ENCODE results near the gene ABHD16A.

ABHD16A gene

GRCh38 chr6:31727034-31727716 is 24.1 kb upstream of the ABHD16A start:
- H3K4me3 ChIP-seq (ENCODE audit: low read depth, low read length), result no peak overlapping the region
- in situ Hi-C loops (cut with HindIII; ENCODE audit: low sequenced_read_pairs), result no loop called here
- no peak for TF ChIP-seq CTCF (IDR thresholded peaks at IDR 0.05; ENCODE audit: low read depth, low read length, missing control alignments)
- no peak for DNase-seq (ENCODE audit: low read depth)

- no peak for DNase-seq (ENCODE audit: low read depth)
- in situ Hi-C loops (cut with HindIII; ENCODE audit: low sequenced_read_pairs), result no loop called here
- TF ChIP-seq CTCF (IDR thresholded peaks at IDR 0.05; ENCODE audit: low read depth, low read length, missing control alignments), result no peak
- H3K4me3 ChIP-seq (ENCODE audit: low read depth, low read length), result no peak overlapping the region
Measured at GRCh38 chr6:31725502-31726350, 22.6 kb upstream of the ABHD16A start.

- TF ChIP-seq CTCF (IDR thresholded peaks at IDR 0.05; ENCODE audit: low read depth, low read length, missing control alignments), result no peak
- H3K4me3 ChIP-seq (ENCODE audit: low read depth, low read length), result no peak overlapping the region
- DNase-seq (ENCODE audit: low read depth), result no peak
- in situ Hi-C loops (cut with HindIII; ENCODE audit: low sequenced_read_pairs), result no loop called here
Measured at GRCh38 chr6:31723980-31724691, 21.0 kb upstream of the ABHD16A start.

GRCh38 chr6:31723245-31723979 is 20.3 kb upstream of the ABHD16A start, which contains the start of gene MPIG6B:
MPIG6B (plus strand) TSS chr6:31723373; CDS start chr6:31723384, 11 bp downstream.
- in situ Hi-C loops (cut with HindIII; ENCODE audit: low sequenced_read_pairs), result no loop called here
- H3K4me3 ChIP-seq (ENCODE audit: low read depth, low read length), result no peak within 1 kb of the TSS
- no peak for TF ChIP-seq CTCF (IDR thresholded peaks at IDR 0.05; ENCODE audit: low read depth, low read length, missing control alignments)
- DNase-seq (ENCODE audit: low read depth), result no peak

GRCh38 chr6:31722173-31722572 is 19.0 kb upstream of the ABHD16A start:
- in situ Hi-C loops (cut with HindIII; ENCODE audit: low sequenced_read_pairs), result no loop called here

More at GRCh38 chr6:31722173-31722572, 19.0 kb upstream of the ABHD16A start:
- no peak overlapping the region for H3K4me3 ChIP-seq (ENCODE audit: low read depth, low read length)
- no peak for TF ChIP-seq CTCF (IDR thresholded peaks at IDR 0.05; ENCODE audit: low read depth, low read length, missing control alignments)
- no peak for DNase-seq (ENCODE audit: low read depth)

Measured in astrocyte of the cerebellum (primary cell).